GM13977 (cell line): ENCODE results near the gene COL15A1.

Experiments used
- DNase-seq: peaks from one replicate; pipeline ENCODE4 v3.0.0; 2012; ENCODE audit warnings: low spot score
- CTCF ChIP-seq: IDR thresholded peaks from 2 replicates; pipeline ENCODE4 v1.5.1; 2012; ENCODE audit warnings: mild to moderate bottlenecking, control low read depth; ENCODE audit not compliant: insufficient read depth; ENCODE audit errors: extremely low read depth, missing control alignments
- in situ Hi-C: fragments of 300-500 bp; cut with MboI; formaldehyde crosslinking; loops from one replicate; pipeline ENCODE4 v1.12.0; 2022; ENCODE audit warnings: low sequenced_read_pairs, low pct_unique_long_range_greater_than_20kb, mixed read lengths, inconsistent platforms; ENCODE audit not compliant: unreplicated experiment

Gene COL15A1

GRCh38 chr9:98922721-98923435, 20.8 kb upstream of the COL15A1 start:
- no peak for TF ChIP-seq CTCF
- DNase-seq = no peak

GRCh38 chr9:98923451-98924123, 20.1 kb upstream of the COL15A1 start:
- TF ChIP-seq CTCF = no peak
- in situ Hi-C loops = no loop called here
- DNase-seq = no peak

More at GRCh38 chr9:98922721-98923435, 20.8 kb upstream of the COL15A1 start:
- in situ Hi-C loops = no loop called here

GRCh38 chr9:98924946-98925820, 18.5 kb upstream of the COL15A1 start:
- in situ Hi-C loops = no loop called here
- no peak for DNase-seq
- no peak for TF ChIP-seq CTCF

- TF ChIP-seq CTCF = no peak
- no peak for DNase-seq
- in situ Hi-C loops = no loop called here
These were observed 17.8 kb upstream of the COL15A1 start for GRCh38 chr9:98925956-98926355.

- in situ Hi-C loops = no loop called here
- no peak for DNase-seq
- no peak for TF ChIP-seq CTCF
These were observed 16.0 kb upstream of the COL15A1 start for GRCh38 chr9:98927724-98928123.

GRCh38 chr9:98929071-98929470, 14.6 kb upstream of the COL15A1 start:
- TF ChIP-seq CTCF = no peak
- in situ Hi-C loops = no loop called here
- DNase-seq = no peak
